Gastroesophageal sphincter (tissue), 3 donors: Measurements from ENCODE around the gene USP11.

Source experiments
- CTCF ChIP-seq, 4 experiments: fragments of 200-600 bp in 2 of 4; fragments of 450-650 bp in 2 of 4; sonication (generic) in 1 of 4; IDR thresholded peaks; one replicate each; pipeline ENCODE4 v1.5.1; 2017 to 2019; ENCODE audit warnings: antibody characterized with exemption in 4 of 4, mild to moderate bottlenecking in 2 of 4, moderate library complexity in 2 of 4
- POLR2A ChIP-seq, 2 donors: fragments of 450-650 bp; IDR thresholded peaks; one replicate each; pipeline ENCODE4 v1.6.1; 2017; ENCODE audit warnings: antibody characterized with exemption in 2 of 2, mild to moderate bottlenecking in 2 of 2, moderate library complexity in 1 of 2
- POLR2AphosphoS5 ChIP-seq: sonication (generic); formaldehyde crosslinking; IDR thresholded peaks from one replicate; pipeline ENCODE4 v1.6.1; 2017; ENCODE audit warnings: antibody characterized with exemption

- TF ChIP-seq POLR2A (IDR thresholded peaks at IDR 0.05) (no peak), POLR2AphosphoS5 (no peak), CTCF (IDR thresholded peaks at IDR 0.05) (no peak)
Observed at GRCh38 chrX:47212381-47213293, 20.2 kb upstream of the USP11 start.
